ENCODE measurements around the gene RAB6B.

RAB6B gene

DNA sequence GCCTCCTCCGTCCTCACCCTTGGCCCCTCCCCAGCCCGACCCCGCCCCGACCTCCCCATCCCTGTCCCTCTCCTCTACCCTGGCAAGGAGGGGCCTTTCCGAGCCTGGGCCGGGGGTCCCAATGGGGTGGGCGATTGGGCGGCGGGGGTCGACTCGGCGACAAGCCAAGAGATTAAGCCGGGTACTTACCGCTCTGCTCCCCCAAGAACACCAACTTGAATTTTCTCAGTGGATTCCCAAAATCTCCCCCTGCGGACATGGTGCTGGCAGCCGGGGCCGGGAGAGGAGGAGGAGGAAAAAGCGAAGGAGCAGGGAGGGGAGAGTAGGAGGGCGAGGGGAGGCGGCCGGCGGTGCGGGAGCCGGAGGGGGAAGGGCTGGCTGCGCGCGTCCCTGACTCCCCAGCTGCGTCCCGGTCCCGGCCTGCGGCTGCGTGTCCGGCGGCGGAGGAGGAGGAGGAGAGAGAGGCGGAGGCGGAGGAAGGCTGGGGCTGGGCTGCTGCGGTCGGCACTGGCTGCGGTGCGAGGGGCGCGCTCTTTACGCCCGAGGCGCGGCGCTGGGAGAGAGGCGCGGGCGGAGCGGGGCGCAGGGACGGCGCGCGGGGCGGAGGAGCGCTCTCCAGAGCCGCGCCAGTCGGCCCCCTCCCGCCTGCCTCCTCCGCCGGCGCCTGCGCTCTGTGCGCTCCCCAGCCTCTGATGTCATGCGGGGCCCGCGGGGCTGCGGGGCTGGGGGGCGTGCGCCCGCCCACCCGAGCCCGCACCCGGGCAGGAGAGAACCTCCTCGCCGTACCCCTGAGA lies at the start of gene RAB6B:
TSS of gene RAB6B (minus strand) at position 675 of the 794 bp plus-strand sequence. CDS start at position 259, 416 bp downstream.
- Histone ChIP-seq H3K4me1 (ENCODE audit: low read length) (peaks cover 5% of the 10 kb centered on the region; the same call in 1 of the 2 replicates), H3K4me3 (ENCODE audit: low read length) (peak within 1 kb of the TSS; percentile 71), H3K79me2 (ENCODE audit: low read length) (no peaks in the 10 kb centered on the region), H4K20me1 (ENCODE audit: insufficient read depth, low read length) (no peaks in the 10 kb centered on the region), H3K4me2 (ENCODE audit: low read length) (peak within 1 kb of the TSS; percentile 67), H3K36me3 (replicated peaks; ENCODE audit: low read depth, low read length) (no peaks in the 10 kb centered on the region), H3K9me3 (ENCODE audit: insufficient read depth, low read length) (no peaks in the 10 kb centered on the region), H3K27ac (ENCODE audit: low read length) (no peak within 1 kb of the TSS), H3K9ac (ENCODE audit: low read length) (peak within 1 kb of the TSS; percentile 37; the same call in 1 of the 2 replicates), H3K27me3 (ENCODE audit: low read depth, low read length) (peaks cover 14% of the 10 kb centered on the region), H2AFZ (ENCODE audit: low read depth, low read length) (no peak within 1 kb of the TSS)
- TF ChIP-seq, protein P1, sequence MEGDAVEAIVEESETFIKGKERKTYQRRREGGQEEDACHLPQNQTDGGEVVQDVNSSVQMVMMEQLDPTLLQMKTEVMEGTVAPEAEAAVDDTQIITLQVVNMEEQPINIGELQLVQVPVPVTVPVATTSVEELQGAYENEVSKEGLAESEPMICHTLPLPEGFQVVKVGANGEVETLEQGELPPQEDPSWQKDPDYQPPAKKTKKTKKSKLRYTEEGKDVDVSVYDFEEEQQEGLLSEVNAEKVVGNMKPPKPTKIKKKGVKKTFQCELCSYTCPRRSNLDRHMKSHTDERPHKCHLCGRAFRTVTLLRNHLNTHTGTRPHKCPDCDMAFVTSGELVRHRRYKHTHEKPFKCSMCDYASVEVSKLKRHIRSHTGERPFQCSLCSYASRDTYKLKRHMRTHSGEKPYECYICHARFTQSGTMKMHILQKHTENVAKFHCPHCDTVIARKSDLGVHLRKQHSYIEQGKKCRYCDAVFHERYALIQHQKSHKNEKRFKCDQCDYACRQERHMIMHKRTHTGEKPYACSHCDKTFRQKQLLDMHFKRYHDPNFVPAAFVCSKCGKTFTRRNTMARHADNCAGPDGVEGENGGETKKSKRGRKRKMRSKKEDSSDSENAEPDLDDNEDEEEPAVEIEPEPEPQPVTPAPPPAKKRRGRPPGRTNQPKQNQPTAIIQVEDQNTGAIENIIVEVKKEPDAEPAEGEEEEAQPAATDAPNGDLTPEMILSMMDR (IDR thresholded peaks at IDR 0.05; ENCODE audit: low read depth, low read length), result no peak
- TF ChIP-seq EZH2phosphoT487 (IDR thresholded peaks at IDR 0.05; ENCODE audit: low read depth), result no peak

DNA sequence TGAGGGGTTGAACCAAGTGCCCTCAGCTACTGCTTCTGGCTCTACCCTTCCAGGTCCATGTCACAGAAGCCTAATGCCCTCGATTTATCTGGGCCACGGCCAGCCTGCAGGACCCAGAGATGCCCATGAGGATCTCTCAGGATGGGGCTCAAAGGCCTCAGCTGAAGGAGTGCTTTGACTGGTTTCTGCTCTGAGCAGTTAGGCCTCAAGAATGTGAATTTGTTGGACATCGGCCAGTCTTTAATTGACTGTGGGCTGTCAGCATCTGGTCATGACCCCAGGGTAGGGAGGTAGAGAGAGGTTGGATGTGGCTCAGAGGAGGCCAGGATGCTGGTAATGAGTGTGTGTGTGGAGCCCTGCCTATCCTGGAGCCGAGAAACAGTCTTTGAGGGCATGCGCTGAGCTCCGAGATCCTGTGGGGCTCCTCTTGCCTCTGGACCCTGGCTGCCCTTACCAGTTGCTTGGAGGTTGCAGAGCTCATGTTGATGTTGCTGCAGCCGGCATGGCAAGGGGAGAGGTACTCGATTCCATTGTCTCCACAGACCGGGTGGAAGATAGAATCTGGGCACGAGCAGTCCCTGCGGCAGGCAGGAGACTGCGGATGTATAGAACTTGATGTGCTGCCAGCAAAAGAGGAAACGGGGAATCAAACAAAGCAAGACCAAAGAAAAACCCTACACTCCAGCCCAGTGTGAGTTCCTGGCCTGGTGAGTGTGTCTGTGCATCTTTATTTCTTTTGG lies 49.1 kb upstream of the RAB6B start:
- 0 out of 2 replicates have a peak, but pooled peaks cover 4% of the 10 kb centered on the region for H3K27me3 ChIP-seq (ENCODE audit: low read depth, low read length)
- no peak overlapping the region for H2AFZ ChIP-seq (ENCODE audit: low read depth, low read length)
- H3K4me1 ChIP-seq (ENCODE audit: low read length), result no peaks in the 10 kb centered on the region
- no peaks in the 10 kb centered on the region for H3K79me2 ChIP-seq (ENCODE audit: low read length)
- no peaks in the 10 kb centered on the region for H3K36me3 ChIP-seq (replicated peaks; ENCODE audit: low read depth, low read length)
- no peak overlapping the region for H3K9ac ChIP-seq (ENCODE audit: low read length)
- H3K27ac ChIP-seq (ENCODE audit: low read length), result no peak overlapping the region
- no peak overlapping the region for H3K4me2 ChIP-seq (ENCODE audit: low read length)
- no peaks in the 10 kb centered on the region for H3K9me3 ChIP-seq (ENCODE audit: insufficient read depth, low read length)
- no peak overlapping the region for H3K4me3 ChIP-seq (ENCODE audit: low read length)
- no peaks in the 10 kb centered on the region for H4K20me1 ChIP-seq (ENCODE audit: insufficient read depth, low read length)
- TF ChIP-seq, protein P1 (IDR thresholded peaks at IDR 0.05; ENCODE audit: low read depth, low read length), result no peak
- no peak for TF ChIP-seq EZH2phosphoT487 (IDR thresholded peaks at IDR 0.05; ENCODE audit: low read depth)

DNA sequence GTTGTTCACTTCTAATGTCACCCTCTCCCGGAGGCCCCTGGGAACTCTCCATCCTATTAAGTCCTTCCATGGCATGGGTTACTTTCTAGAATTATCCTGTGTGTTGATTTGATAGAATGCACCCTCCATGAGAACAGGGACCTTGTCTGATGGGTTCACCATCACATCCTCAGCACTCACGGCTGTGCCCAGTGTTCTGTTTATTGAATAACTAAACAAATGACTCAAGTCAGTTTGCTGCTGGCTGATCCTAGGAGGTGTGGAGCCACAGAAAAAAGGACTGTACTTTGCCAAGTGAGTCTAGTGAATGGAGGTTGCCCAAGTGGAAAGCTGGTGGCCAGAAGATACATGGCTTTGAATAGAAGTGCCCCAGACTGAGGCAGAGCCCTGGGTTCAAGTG lies 48.5 kb upstream of the RAB6B start:
- Histone ChIP-seq H3K27ac (ENCODE audit: low read length) (no peak overlapping the region), H3K79me2 (ENCODE audit: low read length) (no peaks in the 10 kb centered on the region), H3K36me3 (replicated peaks; ENCODE audit: low read depth, low read length) (no peaks in the 10 kb centered on the region), H3K4me3 (ENCODE audit: low read length) (no peak overlapping the region), H4K20me1 (ENCODE audit: insufficient read depth, low read length) (no peaks in the 10 kb centered on the region), H3K9ac (ENCODE audit: low read length) (no peak overlapping the region), H3K4me1 (ENCODE audit: low read length) (no peaks in the 10 kb centered on the region), H3K9me3 (ENCODE audit: insufficient read depth, low read length) (no peaks in the 10 kb centered on the region), H2AFZ (ENCODE audit: low read depth, low read length) (no peak overlapping the region), H3K4me2 (ENCODE audit: low read length) (no peak overlapping the region), H3K27me3 (ENCODE audit: low read depth, low read length) (peaks cover 9% of the 10 kb centered on the region; the same call in 1 of the 2 replicates)
- TF ChIP-seq, protein P1 (IDR thresholded peaks at IDR 0.05; ENCODE audit: low read depth, low read length), result no peak
- TF ChIP-seq EZH2phosphoT487 (IDR thresholded peaks at IDR 0.05; ENCODE audit: low read depth), result no peak

DNA sequence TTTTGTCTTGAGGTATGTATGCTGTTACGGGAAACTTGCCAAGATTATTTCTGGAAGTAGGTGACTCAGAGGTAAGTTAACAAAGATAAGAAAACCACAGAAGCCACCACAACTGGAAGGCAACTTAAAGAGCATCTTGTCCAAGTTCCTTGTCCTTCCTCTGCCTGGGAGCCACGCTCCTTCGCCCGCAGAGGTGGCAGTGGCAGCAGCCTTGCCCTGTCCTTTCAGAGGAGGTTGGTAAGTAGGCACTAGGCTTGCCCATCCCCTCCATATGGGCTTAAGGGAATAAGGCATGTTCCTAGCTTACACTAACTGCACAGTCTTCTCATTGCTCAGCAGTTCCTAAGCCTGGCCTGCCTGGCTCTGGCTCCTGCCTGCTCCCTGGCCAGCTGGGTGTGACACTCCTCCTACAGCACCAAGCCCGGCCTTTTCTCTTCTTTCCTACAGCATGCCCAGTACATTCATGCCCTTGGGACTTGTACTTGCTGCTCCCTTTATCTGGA lies 48.0 kb upstream of the RAB6B start:
- Histone ChIP-seq H3K27ac (ENCODE audit: low read length) (no peak overlapping the region), H3K4me1 (ENCODE audit: low read length) (no peaks in the 10 kb centered on the region)
- TF ChIP-seq EZH2phosphoT487 (IDR thresholded peaks at IDR 0.05; ENCODE audit: low read depth), result no peak
- TF ChIP-seq, protein P1 (IDR thresholded peaks at IDR 0.05; ENCODE audit: low read depth, low read length), result no peak

More for the DNA sequence above, 48.0 kb upstream of the RAB6B start:
- Histone ChIP-seq H3K27me3 (ENCODE audit: low read depth, low read length) (peaks cover 14% of the 10 kb centered on the region; the same call in 1 of the 2 replicates), H3K4me2 (ENCODE audit: low read length) (no peak overlapping the region), H2AFZ (ENCODE audit: low read depth, low read length) (no peak overlapping the region), H3K79me2 (ENCODE audit: low read length) (no peaks in the 10 kb centered on the region), H3K4me3 (ENCODE audit: low read length) (no peak overlapping the region), H4K20me1 (ENCODE audit: insufficient read depth, low read length) (no peaks in the 10 kb centered on the region), H3K9me3 (ENCODE audit: insufficient read depth, low read length) (no peaks in the 10 kb centered on the region), H3K36me3 (replicated peaks; ENCODE audit: low read depth, low read length) (no peaks in the 10 kb centered on the region), H3K9ac (ENCODE audit: low read length) (no peak overlapping the region)

Measured in OCI-LY3 (cell line).